HepG2 (cell line): ENCODE results near the gene GLS2. TPM values are rescaled to one million over a fixed set of nuclear protein-coding genes. Genes with fewer than 3 reads are reported as not detected.

Source experiments
- ARNT2 ChIP-seq: sonication (generic); formaldehyde crosslinking; IDR thresholded peaks from 2 replicates; pipeline ENCODE4 v1.8.0; 2022; ENCODE audit warnings: mild to moderate bottlenecking, low read depth, missing genetic modification reagents, moderate library complexity
- BORCS8-MEF2B ChIP-seq: sonication (generic); formaldehyde crosslinking; IDR thresholded peaks from 2 replicates; pipeline ENCODE4 v1.8.0; 2022; ENCODE audit warnings: mild to moderate bottlenecking, missing genetic modification reagents
- CBX1 ChIP-seq: IDR thresholded peaks from one replicate; pipeline ENCODE4 v1.6.1; 2016; ENCODE audit warnings: antibody characterized with exemption, low read depth
- CBX5 ChIP-seq: sonication (generic); formaldehyde crosslinking; IDR thresholded peaks from 2 replicates; pipeline ENCODE4 v1.4.0; 2020; ENCODE audit warnings: missing genetic modification reagents, borderline replicate concordance
- CCDC6 ChIP-seq: sonication (generic); formaldehyde crosslinking; IDR thresholded peaks from 2 replicates; pipeline ENCODE4 v1.8.1; 2022; ENCODE audit warnings: mild to moderate bottlenecking, missing genetic modification reagents, moderate library complexity
- CEBPG ChIP-seq: IDR thresholded peaks from 2 replicates; pipeline ENCODE4 v1.6.1; 2016
- DMAP1 ChIP-seq: IDR thresholded peaks from 2 replicates; pipeline ENCODE4 v1.6.1; 2016
- GATAD1 ChIP-seq: IDR thresholded peaks from 2 replicates; pipeline ENCODE4 v1.6.1; 2016; ENCODE audit warnings: missing genetic modification reagents, missing compliant biosample characterization
- HMG20A ChIP-seq: IDR thresholded peaks from 2 replicates; pipeline ENCODE4 v1.6.1; 2016; ENCODE audit warnings: borderline replicate concordance
- HMG20B ChIP-seq: conservative IDR thresholded peaks from 2 replicates; pipeline ENCODE4 v1.6.1; 2016; ENCODE audit warnings: missing genetic modification reagents, missing compliant biosample characterization
- KAT2B ChIP-seq: fragments of 150-350 bp; IDR thresholded peaks from 2 replicates; pipeline ENCODE4 v1.6.1; 2014; ENCODE audit warnings: low read depth, low read length, borderline replicate concordance
- KDM1A ChIP-seq: IDR thresholded peaks from 2 replicates; pipeline ENCODE4 v1.6.1; 2016; ENCODE audit warnings: missing compliant biosample characterization
- MTA1 ChIP-seq: sonication (generic); formaldehyde crosslinking; IDR thresholded peaks from 2 replicates; pipeline ENCODE4 v1.4.0; 2020; ENCODE audit warnings: missing genetic modification reagents, mild to moderate bottlenecking, borderline replicate concordance
- PITX1 ChIP-seq: sonication (generic); formaldehyde crosslinking; IDR thresholded peaks from 2 replicates; pipeline ENCODE4 v1.5.1; 2020; ENCODE audit warnings: mild to moderate bottlenecking, missing genetic modification reagents
- SP140L ChIP-seq: sonication (generic); formaldehyde crosslinking; IDR thresholded peaks from 2 replicates; pipeline ENCODE4 v1.4.0; 2020; ENCODE audit warnings: missing genetic modification reagents, borderline replicate concordance
- ZNF101 ChIP-seq: sonication (generic); formaldehyde crosslinking; IDR thresholded peaks from 2 replicates; pipeline ENCODE4 v1.4.0; 2020; ENCODE audit warnings: mild to moderate bottlenecking, low read depth, missing genetic modification reagents, borderline replicate concordance
- ZNF121 ChIP-seq: sonication (generic); formaldehyde crosslinking; IDR thresholded peaks from 2 replicates; pipeline ENCODE4 v1.5.0; 2020; ENCODE audit warnings: mild to moderate bottlenecking, missing genetic modification reagents
- ZNF274 ChIP-seq: sonication (generic); formaldehyde crosslinking; IDR thresholded peaks from 2 replicates; pipeline ENCODE4 v1.5.1; 2020; ENCODE audit warnings: mild to moderate bottlenecking, missing genetic modification reagents
- ZNF354B ChIP-seq: sonication (generic); formaldehyde crosslinking; IDR thresholded peaks from 2 replicates; pipeline ENCODE4 v1.8.0; 2022; ENCODE audit warnings: mild to moderate bottlenecking, missing genetic modification reagents
- ZNF432 ChIP-seq: sonication (generic); formaldehyde crosslinking; IDR thresholded peaks from 2 replicates; pipeline ENCODE4 v1.5.0; 2020; ENCODE audit warnings: missing genetic modification reagents, mild to moderate bottlenecking, borderline replicate concordance
- ZNF552 ChIP-seq: sonication (generic); formaldehyde crosslinking; IDR thresholded peaks from 2 replicates; pipeline ENCODE4 v1.9.0; 2022; ENCODE audit warnings: missing genetic modification reagents, mild to moderate bottlenecking, borderline replicate concordance
- ZNF558 ChIP-seq: sonication (generic); formaldehyde crosslinking; IDR thresholded peaks from 2 replicates; pipeline ENCODE4 v1.9.0; 2022; ENCODE audit warnings: mild to moderate bottlenecking, missing genetic modification reagents, borderline replicate concordance
- ZSCAN31 ChIP-seq: sonication (generic); formaldehyde crosslinking; IDR thresholded peaks from 2 replicates; pipeline ENCODE4 v1.5.0; 2020; ENCODE audit warnings: low read depth, mild to moderate bottlenecking, missing genetic modification reagents
- polyA plus RNA-seq, 8 experiments: library from polyadenylated mRNA; depleted of rRNA in 3 of 8; stranded (reverse) in 7 of 8; unstranded in 1 of 8; fragments of >200 nt; fragmentation: Illumina TruSeq in 4 of 8; extraction: Trizol in 4 of 8; gene quantifications; 2 replicates each; pipeline versions ENCODE4 v1.2.1 to v1.2.3, GENCODE V29; 2011 to 2016; ENCODE audit warnings: low read depth in 4 of 8, missing spikeins in 1 of 8, mixed read lengths in 1 of 8; ENCODE audit not compliant: insufficient read depth in 1 of 8
- total RNA-seq, 5 experiments: library from RNA; depleted of rRNA; stranded (reverse); fragments of >200 nt; fragmentation: Illumina TruSeq; extraction: Trizol; gene quantifications; 2 replicates each; pipeline ENCODE4 v1.2.3, GENCODE V29; 2016; ENCODE audit warnings: low read depth in 1 of 5
- TF ChIP-seq, protein P1 (sequence below): sonication (generic); formaldehyde crosslinking; IDR thresholded peaks from 2 replicates; pipeline ENCODE4 v1.5.1; 2020; ENCODE audit warnings: missing genetic modification reagents, mild to moderate bottlenecking, borderline replicate concordance
- TF ChIP-seq, protein P2 (sequence below): IDR thresholded peaks from 2 replicates; pipeline ENCODE4 v1.6.1; 2016; ENCODE audit warnings: missing compliant biosample characterization, missing genetic modification reagents, borderline replicate concordance
- TF ChIP-seq, protein P3 (sequence below): sonication (generic); formaldehyde crosslinking; IDR thresholded peaks from 2 replicates; pipeline ENCODE4 v1.4.0; 2020; ENCODE audit warnings: mild to moderate bottlenecking, missing genetic modification reagents
- TF ChIP-seq, protein P4 (sequence below): sonication (generic); formaldehyde crosslinking; IDR thresholded peaks from 2 replicates; pipeline ENCODE4 v1.4.0; 2020; ENCODE audit warnings: missing genetic modification reagents; ENCODE audit errors: not compliant biosample characterization

Gene GLS2
- total and polyA plus RNA-seq, 2 of the 13 experiments (the other 11 are each of a cell fraction or from before 2014, with no cell fraction given), result 8.6 to 12.2 TPM

DNA sequence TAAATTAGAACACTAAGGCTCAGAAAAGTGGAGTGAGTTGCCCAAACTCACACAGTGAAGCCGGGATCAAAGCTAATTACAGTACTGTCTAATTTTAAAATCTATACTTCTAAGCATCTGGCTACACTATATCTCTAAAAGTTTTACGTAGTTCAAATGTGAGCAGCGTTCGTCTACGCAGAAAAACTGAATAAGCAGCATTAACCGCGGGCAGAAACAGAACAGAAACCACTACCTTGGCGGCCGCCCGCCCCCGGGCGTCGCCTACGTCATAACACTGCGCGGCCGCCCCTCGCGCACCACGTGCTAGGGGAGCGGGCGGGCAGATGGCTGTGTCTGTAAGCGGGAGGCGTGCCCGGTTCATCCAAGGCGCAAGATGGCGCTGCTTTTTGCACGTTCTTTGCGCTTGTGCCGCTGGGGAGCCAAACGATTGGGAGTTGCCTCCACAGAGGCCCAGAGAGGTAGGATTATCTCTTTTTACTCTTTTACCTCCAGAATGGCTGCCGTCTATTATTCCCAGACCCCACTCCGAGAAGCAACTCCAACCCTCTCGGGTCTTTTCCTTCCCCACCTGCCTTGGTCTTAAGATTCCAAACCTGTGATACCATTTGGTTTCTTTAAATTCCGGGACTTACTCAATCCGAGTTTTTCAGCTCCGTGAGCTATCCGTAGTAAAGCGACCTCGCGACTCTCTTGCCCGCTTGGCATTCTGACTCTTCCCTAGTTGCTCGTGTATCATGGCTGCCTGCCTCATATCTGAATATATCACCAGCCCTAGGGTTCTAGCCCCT is 19.6 kb downstream of the GLS2 start, which contains the start of gene SPRYD4 (continued):
- peak; percentile 91; the same call in 1 of the 2 replicates for TF ChIP-seq ZNF558 (CRISPR knock-in tag)
- TF ChIP-seq KAT2B, result no peak
- TF ChIP-seq ZNF121 (CRISPR knock-in tag), result peak; percentile 22; the same call in 1 of the 2 replicates
- TF ChIP-seq ZNF432 (CRISPR knock-in tag), result no peak
- TF ChIP-seq ZNF274 (CRISPR knock-in tag), result peak; percentile 96
- TF ChIP-seq, protein P1, sequence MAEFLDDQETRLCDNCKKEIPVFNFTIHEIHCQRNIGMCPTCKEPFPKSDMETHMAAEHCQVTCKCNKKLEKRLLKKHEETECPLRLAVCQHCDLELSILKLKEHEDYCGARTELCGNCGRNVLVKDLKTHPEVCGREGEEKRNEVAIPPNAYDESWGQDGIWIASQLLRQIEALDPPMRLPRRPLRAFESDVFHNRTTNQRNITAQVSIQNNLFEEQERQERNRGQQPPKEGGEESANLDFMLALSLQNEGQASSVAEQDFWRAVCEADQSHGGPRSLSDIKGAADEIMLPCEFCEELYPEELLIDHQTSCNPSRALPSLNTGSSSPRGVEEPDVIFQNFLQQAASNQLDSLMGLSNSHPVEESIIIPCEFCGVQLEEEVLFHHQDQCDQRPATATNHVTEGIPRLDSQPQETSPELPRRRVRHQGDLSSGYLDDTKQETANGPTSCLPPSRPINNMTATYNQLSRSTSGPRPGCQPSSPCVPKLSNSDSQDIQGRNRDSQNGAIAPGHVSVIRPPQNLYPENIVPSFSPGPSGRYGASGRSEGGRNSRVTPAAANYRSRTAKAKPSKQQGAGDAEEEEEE, result peak; percentile 42; the same call in 1 of the 2 replicates
- TF ChIP-seq BORCS8-MEF2B (CRISPR knock-in tag), result peak; percentile 81
- TF ChIP-seq DMAP1 (CRISPR knock-in tag), result peak; percentile 98
- TF ChIP-seq ZSCAN31 (CRISPR knock-in tag), result peak; percentile 70
- TF ChIP-seq KDM1A (CRISPR knock-in tag), result no peak
- TF ChIP-seq CBX1, result peak; percentile 89
- peak; percentile 88; the same call in 1 of the 2 replicates for TF ChIP-seq ZNF101 (CRISPR knock-in tag)
- TF ChIP-seq, protein P2, sequence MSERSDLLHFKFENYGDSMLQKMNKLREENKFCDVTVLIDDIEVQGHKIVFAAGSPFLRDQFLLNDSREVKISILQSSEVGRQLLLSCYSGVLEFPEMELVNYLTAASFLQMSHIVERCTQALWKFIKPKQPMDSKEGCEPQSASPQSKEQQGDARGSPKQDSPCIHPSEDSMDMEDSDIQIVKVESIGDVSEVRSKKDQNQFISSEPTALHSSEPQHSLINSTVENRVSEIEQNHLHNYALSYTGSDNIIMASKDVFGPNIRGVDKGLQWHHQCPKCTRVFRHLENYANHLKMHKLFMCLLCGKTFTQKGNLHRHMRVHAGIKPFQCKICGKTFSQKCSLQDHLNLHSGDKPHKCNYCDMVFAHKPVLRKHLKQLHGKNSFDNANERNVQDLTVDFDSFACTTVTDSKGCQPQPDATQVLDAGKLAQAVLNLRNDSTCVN, result peak; percentile 89
- 0 out of 2 replicates have a peak, but pooled peaks have one; percentile 72 for TF ChIP-seq HMG20B
- TF ChIP-seq ARNT2 (CRISPR knock-in tag), result peak; percentile 72; the same call in 1 of the 2 replicates
- peak; percentile 98 for TF ChIP-seq GATAD1 (CRISPR knock-in tag)
- TF ChIP-seq PITX1 (CRISPR knock-in tag), result peak; percentile 69
- TF ChIP-seq, protein P3, sequence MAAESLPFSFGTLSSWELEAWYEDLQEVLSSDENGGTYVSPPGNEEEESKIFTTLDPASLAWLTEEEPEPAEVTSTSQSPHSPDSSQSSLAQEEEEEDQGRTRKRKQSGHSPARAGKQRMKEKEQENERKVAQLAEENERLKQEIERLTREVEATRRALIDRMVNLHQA, result 0 out of 2 replicates have a peak, but pooled peaks have one; percentile 20
- TF ChIP-seq HMG20A (CRISPR knock-in tag), result no peak
- TF ChIP-seq CBX5 (CRISPR knock-in tag), result peak; percentile 90
- TF ChIP-seq, protein P4, sequence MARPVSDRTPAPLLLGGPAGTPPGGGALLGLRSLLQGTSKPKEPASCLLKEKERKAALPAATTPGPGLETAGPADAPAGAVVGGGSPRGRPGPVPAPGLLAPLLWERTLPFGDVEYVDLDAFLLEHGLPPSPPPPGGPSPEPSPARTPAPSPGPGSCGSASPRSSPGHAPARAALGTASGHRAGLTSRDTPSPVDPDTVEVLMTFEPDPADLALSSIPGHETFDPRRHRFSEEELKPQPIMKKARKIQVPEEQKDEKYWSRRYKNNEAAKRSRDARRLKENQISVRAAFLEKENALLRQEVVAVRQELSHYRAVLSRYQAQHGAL (CRISPR knock-in tag), result peak; percentile 19
- TF ChIP-seq CCDC6 (CRISPR knock-in tag), result peak; percentile 98
- TF ChIP-seq MTA1 (CRISPR knock-in tag), result peak; percentile 71; the same call in 1 of the 2 replicates
- TF ChIP-seq ZNF354B, result no peak
- TF ChIP-seq SP140L, result peak; percentile 91; the same call in 1 of the 2 replicates
- peak; percentile 39; the same call in 1 of the 2 replicates for TF ChIP-seq CEBPG (CRISPR knock-in tag)
- TF ChIP-seq ZNF552 (CRISPR knock-in tag), result peak; percentile 92; the same call in 1 of the 2 replicates
